Stimulated activated CD8-positive, alpha-beta memory T cell treated with anti-CD3 and anti-CD28 coated beads, Interleukin-4, amount 100 ng/mL, for 4 hours (primary cell): ENCODE measurements around the gene ZSCAN5C.
"Not testable (repeated sequence)": the region's sequence is repeated elsewhere in the genome, so short reads cannot be mapped to it uniquely, and the experiment has no call there.

ENCODE experiments used
- DNase-seq, 2 donors: peaks; one replicate each; pipeline ENCODE4 v3.0.0-alpha.2; 2020; ENCODE audit warnings: low read depth in 2 of 2, low spot score in 1 of 2

ZSCAN5C gene, protein sequence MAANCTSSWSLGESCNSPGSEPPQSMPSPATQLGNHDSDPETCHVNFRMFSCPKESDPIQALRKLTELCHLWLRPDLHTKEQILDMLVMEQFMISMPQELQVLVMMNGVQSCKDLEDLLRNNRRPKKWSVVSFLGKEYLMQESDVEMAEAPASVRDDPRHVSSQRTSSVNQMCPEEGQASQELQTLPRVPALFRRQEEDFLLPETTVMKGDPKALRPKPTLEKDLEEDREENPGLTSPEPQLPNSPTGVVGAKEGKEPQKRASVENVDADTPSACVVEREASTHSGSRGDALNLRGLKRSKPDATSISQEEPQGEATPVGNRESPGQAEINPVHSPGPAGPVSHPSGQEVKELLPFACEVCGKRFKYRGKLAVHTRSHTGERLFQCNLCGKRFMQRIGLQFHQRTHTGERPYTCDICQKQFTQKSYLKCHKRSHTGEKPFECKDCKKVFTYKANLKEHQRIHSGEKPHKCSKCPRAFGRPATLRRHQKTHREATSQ

DNA sequence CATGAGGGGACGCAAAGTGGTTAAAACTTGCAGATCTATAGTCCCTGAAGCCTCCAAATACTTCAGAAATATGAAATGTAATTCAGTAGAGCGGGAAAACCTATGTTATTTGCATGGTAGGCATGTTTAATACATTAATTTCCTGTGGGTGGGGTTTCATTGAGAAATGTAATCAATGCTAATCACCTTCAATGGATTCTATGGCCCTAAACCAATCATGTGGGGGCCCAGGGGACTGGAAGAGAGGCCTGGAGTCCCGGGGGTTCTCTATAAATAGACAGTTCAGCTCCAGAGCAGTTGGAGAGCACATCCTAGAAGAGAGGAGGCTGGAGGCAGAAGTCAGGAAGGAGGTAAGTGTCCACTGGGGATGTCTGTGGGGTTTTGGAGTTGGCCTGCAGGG, at the start of gene ZSCAN5C:
Gene ZSCAN5C (plus strand): TSS at position 301 of the 400 bp plus-strand sequence. CDS start 3,641 bp downstream, outside the sequence.
- DNase-seq, result no peak

DNA sequence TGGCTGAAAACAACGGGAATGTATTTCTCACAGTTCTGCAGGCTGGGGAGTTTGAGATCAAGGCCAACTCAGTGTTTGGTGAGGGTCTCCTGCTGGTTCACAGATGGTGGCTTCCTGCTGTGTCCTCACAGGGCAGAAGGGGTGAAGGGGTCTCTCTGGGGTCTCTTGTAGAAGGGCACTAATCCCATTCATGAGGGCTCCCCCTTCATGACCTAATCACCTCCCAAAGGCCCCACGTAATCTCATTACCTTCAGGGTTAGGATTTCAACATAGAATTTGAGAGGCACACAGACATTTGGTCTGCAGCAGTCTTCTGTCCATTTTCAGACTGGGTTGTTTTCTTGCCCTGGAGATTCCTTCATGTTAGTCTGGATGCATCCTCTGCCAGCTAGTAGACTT, 49.4 kb upstream of the ZSCAN5C start:
- DNase-seq, result no peak

DNA sequence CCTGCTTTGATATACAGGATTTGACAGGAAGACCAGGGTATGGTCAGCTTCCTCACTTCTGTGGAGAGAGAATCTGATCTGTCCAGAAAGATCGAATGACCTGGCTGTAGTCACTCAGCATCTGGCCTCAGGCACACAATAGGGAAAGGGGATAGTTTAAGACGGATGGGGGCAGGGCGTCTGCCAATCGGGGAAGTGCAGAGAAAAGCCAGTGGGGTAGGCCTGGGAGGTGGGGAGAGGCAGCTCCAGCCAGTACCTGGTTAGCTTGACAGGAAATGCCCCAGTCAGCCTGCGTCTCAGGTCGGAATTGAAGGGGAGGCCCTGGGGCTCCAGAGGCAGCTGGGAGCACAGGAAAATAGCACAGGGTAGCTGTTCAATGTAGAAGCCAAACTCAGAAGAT, 48.6 kb upstream of the ZSCAN5C start:
- DNase-seq, result no peak

DNA sequence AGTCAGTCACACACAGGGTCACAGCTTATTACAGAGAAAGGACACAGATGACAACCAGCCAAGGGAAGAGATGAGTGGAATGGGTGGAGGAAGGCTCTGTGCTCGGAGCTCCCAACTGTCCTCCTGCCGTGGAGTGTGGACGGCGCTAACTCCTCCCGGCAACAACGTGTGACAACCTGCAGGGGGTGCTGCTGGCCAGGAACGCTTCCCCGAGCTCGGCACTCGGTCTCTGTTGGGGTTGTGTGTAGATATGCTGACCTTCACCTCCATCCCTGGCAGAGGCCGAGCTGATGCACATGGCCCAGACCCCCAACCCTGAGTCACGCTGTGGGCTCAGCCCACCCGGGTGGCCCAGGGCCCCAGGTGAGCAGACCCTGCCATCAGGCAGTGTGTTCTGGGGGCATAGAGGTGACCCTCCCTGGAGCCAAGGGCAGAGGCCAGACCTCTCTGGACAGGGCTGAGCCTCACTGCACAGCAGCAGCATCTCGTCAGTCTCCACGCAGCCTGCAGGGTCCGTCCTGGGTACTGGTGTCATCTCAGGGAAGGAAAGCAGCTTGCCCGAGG, 46.9 kb upstream of the ZSCAN5C start:
- no peak for DNase-seq

DNA sequence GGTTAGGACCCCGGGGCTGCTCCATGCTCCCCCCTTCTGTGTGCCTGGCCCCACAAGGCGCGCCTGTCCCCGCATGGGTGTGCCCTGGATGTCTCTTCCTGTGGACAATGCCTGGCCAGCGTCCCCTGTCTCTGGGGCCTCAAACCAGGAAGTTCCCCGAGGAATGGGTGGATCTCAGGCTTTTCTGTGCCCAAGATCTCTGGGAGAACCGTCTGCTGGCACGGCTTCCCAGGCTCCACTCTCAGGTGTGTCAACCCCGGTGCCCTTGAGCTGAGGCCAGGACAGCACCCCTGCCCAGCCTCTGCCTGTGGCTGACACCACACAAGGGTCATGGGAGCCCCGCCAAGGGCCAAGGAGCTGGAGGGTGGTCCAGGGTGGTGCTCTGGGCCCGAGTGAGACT, 45.3 kb upstream of the ZSCAN5C start:
- no peak for DNase-seq

DNA sequence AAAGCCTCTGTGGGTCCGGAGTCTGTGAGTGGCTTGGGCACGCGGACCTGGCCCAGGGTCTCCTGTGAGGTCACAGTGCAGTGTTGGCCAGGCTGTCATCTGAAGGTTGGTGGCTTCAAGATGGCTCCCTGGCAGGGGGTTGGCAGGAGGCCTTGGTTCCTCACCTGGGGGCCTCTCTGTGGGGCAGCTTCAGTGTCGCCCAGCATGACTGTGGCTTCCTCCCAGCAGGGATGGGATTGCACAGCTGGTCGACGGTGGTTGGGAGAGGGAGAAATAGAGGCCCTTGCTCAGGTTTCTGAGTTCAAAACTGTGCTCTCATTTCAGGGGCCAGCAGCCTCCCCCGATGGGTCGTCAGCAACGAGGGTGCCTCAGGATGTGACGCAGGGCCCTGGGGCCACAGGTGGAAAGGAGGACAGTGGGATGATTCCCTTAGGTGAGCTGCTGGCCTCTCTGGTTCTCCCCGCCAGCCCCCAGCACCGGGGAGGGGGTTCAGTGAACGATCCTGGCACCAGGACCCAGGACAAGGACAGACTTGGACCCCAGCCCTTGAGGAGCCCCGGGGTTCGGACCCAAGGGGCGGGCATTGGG, 43.8 kb upstream of the ZSCAN5C start:
- no peak for DNase-seq

DNA sequence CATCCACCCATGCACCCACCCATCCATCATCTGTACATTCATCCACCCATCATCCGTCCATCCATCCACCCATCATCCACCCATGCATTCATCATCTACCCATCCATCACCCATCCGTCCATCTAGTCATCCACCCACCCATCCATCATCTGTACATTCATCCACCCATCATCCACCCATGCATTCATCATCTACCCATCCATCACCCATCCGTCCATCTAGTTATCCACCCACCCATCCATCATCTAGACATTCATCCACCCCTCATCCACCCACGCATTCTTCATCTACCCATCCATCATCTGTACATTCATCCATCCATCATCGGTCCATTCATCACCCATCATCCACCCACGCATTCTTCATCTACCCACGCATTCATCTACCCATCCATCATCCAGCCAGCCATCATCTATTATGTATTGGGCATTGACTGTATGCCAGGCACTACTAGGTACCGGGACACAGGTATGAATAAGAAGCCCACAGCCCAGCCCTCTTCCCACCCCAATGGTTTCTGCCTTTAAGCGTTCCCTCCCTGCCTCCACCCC, 43.0 kb upstream of the ZSCAN5C start:
- no peak for DNase-seq

DNA sequence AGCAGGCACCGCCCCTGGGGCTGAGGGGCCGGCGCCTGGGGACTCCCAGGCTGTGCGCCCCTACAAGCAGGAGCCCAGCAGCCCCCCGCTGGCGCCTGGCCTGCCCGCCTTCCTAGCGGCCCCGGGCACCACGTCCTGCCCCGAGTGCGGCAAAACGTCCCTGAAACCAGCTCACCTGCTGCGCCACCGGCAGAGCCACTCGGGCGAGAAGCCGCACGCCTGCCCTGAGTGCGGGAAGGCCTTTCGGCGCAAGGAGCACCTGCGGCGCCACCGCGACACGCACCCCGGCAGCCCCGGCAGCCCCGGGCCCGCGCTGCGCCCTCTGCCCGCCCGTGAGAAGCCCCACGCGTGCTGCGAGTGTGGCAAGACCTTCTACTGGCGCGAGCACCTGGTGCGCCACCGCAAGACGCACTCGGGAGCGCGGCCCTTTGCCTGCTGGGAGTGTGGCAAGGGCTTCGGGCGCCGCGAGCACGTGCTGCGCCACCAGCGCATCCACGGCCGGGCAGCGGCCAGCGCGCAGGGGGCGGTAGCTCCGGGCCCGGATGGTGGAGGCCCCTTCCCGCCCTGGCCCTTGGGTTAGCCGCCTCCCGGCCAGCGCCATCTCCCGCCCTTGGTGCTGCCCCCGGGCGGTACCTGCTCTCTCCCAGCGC, 42.3 kb upstream of the ZSCAN5C start:
- no peak for DNase-seq

DNA sequence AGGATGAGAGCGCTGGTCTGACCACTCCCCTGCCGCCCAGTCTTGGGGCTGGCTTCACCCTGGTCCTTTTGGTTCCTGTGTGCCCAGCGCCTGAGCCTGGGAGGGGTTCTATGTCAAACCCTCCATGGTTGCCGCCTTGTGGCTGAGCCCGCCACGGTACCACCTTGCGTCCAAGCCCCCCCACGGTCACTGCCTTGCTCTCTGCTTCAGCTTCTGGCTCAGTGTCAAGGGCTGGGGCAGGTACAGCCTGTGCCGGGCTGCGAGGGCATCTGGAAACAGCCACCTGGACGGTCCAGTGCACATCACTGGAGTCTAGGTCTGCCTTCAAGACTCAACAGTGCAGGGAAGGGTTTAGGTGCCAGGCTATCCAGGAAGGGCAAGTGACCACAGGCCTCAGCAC, 40.5 kb upstream of the ZSCAN5C start:
- no peak for DNase-seq

DNA sequence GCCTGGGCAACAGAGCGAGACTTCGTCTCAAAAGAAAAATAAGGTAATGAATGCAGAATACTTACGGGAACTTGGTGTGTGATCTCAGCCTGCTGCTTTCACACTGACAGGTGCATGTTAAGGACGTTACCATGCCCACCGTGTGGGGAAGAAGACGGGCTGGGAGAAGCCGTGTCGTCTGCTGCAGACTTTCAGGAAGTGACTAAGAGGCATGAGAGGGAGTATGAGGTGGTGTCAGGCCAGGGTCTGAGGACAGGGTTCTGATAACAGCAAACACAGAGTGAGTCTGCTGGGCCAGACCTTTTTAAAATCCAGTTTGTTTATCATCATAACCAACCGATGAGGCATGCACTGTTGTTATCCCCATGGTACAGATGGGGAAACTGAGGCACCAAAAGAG, 39.8 kb upstream of the ZSCAN5C start:
- DNase-seq, result no peak

DNA sequence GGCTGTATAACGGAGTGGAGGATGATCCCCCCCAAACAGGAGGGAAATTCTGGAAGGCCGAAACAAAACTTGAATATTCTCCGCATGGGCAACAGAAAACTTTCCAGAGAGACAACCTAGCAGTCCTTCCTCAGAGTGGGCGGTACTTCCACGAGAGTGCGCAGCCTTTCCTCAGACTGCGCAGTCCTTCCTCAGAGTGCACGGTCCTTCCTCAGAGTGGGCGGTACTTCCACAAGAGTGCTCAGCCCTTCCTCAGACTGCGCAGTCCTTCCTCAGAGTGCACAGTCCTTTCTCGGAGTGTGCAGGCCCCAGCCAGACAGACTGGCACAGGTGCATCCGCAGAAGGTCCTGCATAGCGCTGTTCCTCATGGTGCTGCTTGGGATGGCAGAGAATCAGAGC, 39.0 kb upstream of the ZSCAN5C start:
- DNase-seq, result no peak

DNA sequence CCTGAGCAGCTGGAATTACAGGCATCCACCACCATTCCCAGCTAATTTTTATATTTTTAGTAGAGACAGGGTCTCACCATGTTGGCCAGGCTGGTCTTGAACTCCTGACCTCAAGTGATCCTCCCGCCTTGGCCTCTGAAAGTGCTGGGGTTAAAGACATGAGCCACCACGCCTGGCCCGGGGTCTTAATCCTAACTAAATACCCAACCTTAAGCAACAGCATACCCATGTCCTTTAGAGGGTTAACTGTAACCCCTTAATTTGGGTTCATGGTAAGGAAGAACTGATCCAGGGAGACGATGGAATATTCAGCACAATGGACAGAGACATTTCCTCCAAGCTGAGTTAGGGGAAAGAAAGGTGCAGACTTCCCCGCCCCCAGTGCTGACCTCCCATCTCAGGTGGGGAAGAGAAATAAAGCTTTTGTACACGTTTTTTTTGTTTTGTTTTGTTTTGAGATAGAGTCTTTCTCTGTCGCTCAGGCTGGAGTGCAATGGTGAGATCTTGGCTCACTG, 35.0 kb upstream of the ZSCAN5C start:
- no peak for DNase-seq

DNA sequence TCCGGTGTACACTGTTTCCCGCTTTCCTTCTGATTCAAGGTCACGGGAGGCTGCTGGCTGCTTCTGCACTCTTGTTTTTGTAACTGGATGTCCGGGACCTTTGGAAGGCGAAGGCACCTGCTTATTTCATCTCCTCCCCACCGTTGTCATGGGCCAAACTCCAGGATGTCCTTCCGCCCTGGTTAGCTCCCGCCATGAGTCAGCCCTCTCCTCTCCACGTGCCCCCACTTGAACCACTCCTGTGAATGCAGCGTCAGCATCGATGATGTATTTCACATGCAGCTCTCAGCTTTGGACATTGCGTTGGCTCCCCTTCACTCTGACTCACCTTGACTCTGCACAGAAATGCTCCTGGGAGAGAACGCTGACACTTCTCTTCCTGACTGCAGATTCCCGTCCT, 31.8 kb upstream of the ZSCAN5C start:
- DNase-seq, result no peak

DNA sequence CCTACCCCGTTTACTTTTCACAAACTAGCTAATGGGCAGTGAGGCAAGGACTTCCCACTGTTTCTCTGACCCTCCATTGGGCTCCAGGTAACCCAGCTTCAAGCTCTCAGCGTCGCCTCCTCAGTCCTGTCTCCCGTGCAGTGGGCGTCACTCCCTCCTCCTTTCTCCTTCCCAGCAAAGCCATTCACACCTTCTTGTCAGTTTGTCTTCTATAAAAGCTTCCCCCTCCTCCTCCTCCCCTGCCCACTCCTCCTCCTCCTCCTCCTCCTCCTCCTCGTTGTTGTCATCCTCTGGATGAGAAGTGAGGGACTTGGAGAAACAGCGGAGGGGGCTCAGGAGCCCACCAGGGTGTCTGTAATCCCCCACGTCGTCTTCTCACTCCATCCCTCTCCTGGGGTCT, 28.0 kb upstream of the ZSCAN5C start:
- no peak for DNase-seq

DNA sequence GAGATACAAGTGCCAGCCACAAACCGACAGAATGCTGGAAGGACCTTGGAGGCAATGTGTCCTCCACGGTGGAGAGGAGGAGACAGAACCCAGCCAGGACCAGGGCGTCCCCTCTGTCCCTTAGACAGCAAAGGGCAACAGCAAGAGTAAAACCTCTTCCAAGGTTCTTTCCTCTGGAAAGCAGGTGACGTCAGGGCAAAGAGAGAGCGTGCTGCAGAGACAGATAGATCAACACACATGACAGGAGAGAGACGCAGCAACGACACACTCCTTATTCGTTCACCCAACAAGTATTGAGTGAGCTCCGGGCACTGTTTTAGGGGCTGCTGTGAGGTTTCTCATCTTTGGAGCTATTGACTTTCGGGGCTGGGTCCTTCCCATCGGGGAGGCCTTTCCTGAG, 27.5 kb upstream of the ZSCAN5C start:
- DNase-seq, result no peak

DNA sequence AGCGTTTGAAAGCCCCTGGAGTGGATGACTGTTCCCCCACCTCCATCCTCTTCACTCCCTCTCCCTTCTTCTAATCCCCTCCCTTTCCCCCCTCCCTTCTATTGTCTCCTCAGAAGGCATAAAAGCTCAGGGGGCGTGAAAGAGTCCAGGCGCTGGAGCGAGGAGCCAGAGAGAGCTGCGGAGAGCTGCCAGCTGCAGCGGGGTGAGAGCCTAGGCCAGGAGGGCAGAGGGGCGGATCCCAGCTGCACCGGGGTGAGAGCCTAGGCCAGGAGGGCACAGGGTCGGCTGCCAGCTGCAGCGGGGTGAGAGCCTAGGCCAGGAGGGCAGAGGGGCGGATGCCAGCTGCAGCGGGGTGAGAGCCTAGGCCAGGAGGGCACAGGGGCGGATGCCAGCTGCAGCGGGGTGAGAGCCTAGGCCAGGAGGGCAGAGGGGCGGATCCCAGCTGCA, 26.2 kb upstream of the ZSCAN5C start, which contains the start of gene GALP:
Gene GALP (plus strand): TSS at position 148 of the 447 bp plus-strand sequence. CDS start 1,101 bp downstream, outside the sequence.
- DNase-seq, result not testable (repeated sequence)

DNA sequence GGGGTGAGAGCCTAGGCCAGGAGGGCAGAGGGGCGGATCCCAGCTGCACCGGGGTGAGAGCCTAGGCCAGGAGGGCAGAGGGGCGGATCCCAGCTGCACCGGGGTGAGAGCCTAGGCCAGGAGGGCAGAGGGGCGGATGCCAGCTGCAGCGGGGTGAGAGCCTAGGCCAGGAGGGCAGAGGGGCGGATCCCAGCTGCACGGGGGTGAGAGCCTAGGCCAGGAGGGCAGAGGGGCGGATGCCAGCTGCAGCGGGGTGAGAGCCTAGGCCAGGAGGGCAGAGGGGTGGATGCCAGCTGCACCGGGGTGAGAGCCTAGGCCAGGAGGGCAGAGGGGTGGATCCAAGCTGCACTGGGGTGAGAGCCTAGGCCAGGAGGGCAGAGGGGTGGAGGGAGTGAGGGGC, 25.8 kb upstream of the ZSCAN5C start:
- DNase-seq, result not testable (repeated sequence)

DNA sequence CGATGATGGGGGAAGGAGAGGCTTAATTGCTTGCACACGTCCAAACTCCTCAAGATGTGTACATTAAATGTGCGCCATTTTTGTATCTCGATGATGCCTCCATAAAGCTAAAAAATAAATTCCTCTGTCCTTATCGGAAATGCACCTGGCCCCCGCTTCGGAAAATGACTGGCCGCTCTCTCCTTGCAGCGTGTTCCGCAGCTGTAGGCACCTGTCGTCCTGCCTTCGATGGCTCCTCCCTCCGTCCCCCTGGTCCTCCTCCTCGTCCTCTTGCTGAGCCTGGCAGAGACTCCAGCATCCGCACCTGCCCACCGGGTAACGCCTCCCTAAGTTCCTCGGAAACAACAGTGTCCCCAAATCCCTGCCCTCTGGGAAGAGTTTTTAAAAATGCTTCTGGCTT, 25.2 kb upstream of the ZSCAN5C start:
- DNase-seq, result no peak

DNA sequence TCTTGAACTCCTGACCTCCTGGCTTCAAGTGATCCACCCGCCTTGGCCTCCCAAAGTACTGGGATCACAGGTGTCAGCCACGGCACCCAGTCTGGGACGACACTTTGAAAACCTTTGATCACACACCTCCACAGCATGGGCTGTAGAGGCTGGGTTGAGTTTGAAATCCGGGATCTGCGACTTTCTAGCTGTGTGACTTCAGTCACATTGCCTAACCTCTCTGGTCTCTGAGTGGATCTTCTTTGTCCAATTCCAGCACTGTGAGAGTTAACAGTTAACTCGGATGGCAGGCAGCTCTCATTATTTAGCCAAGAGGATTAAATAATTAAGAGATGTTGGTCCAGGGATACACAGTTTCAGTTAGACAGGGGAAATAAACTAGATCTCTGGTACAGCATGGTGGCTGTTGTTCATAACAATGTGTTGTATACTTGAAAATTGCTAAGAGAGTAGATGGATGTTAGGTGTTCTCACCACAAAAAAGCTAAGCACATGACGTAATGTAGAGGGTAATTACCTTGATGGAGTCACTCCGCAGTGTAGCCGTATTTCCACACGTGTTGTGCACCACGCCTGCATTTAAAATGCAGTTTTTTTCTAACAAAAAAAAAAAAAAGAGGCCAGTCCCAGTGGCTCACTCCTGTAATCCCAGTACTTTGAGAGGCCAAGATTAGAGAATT, 24.4 kb upstream of the ZSCAN5C start:
- DNase-seq, result no peak

DNA sequence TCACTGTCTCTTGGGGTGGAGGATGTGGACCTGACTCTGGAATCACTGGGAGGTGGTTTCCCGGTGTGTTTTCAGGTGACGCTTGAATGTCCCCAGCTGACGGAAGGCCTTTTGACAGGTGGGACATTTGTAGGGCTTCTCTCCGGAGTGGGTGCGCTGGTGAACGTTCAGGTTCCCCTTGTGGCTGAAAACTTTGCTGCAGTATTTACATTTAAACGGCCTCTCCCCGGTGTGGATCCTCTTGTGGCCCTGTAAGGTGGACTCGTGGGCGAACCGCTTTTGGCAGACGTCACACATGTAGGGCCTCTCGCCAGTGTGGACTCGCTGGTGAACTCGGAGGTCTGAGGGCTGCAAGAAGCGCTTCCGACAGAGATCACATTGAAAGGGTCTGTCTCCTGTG, 12.3 kb upstream of the ZSCAN5C start:
- no peak for DNase-seq

DNA sequence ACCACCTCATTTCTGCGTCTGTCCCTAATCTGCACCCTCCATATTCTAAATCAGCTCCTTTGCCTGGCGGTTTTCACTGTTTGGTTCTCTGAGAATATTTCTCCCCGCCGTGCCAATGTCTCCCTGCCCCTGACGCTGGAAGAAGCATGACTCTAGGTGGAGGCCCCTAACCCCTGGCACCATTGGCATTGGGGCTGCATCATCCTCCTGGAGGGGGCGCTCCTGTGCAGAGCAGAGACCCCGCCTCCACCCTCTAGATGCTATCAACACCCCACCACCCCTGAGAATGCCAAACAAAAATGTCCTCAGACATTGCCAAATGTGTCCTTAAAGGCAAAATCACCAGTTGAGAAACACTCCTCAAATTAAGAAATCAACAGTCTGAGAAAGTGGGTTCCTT, 11.0 kb upstream of the ZSCAN5C start:
- no peak for DNase-seq
